Ovary (tissue), 9 donors: ENCODE measurements around the gene COL18A1. TPM values are rescaled to one million over a fixed set of nuclear protein-coding genes. Genes with fewer than 3 reads are reported as not detected.
A peak's percentile ranks its signal among the peaks of the same experiment; 100 is the strongest.

Source experiments
- DNase-seq, 5 donors: peaks; one replicate each; pipeline ENCODE4 v3.0.0-alpha.2; 2019 to 2020
- H3K27ac ChIP-seq, 2 donors: fragments of 200-600 bp; one replicate each; pipeline versions ENCODE4 v1.5.1 to v1.8.0; 2019 to 2022
- H3K27me3 ChIP-seq: fragments of 200-600 bp; one replicate; pipeline ENCODE4 v1.8.0; 2022
- H3K36me3 ChIP-seq: fragments of 200-600 bp; sonication (generic); one replicate; pipeline ENCODE4 v1.5.1; 2019
- H3K4me1 ChIP-seq: one replicate; pipeline ENCODE4 v1.8.1; 2013; ENCODE audit warnings: mild to moderate bottlenecking, moderate library complexity; ENCODE audit not compliant: insufficient read depth
- H3K4me3 ChIP-seq: fragments of 200-600 bp; sonication (generic); one replicate; pipeline ENCODE4 v1.5.1; 2017
- H3K9me3 ChIP-seq, 2 donors: fragments of 200-600 bp in 1 of 2; sonication (generic) in 1 of 2; one replicate each; pipeline versions ENCODE4 v1.5.1 to v1.8.1; 2013 to 2019; ENCODE audit warnings: mild to moderate bottlenecking in 1 of 2, moderate library complexity in 1 of 2
- CTCF ChIP-seq, 3 donors: fragments of 450-650 bp in 2 of 3; fragments of 200-600 bp in 1 of 3; IDR thresholded peaks; one replicate each; pipeline versions ENCODE4 v1.5.1 to v1.8.0; 2016 to 2022; ENCODE audit warnings: antibody characterized with exemption in 3 of 3, mild to moderate bottlenecking in 1 of 3
- EP300 ChIP-seq: sonication (generic); formaldehyde crosslinking; IDR thresholded peaks from one replicate; pipeline ENCODE4 v1.6.1; 2017; ENCODE audit warnings: antibody characterized with exemption
- POLR2A ChIP-seq: fragments of 450-650 bp; IDR thresholded peaks from one replicate; pipeline ENCODE4 v1.6.1; 2017; ENCODE audit warnings: antibody characterized with exemption, mild to moderate bottlenecking, moderate library complexity
- WGBS, 3 donors: extraction: QIAGEN DNeasy Blood & Tissue Kit in 1 of 3; methylation state at CpG; one replicate each; pipeline versions ENCODE4 v1.1.5 to v1.1.7; 2013 to 2017; 5-methylcytosine and 5-hydroxymethylcytosine counted together
- intact Hi-C, 4 donors: fragments of 100-400 bp; cut with DNase I; formaldehyde crosslinking; loops; one replicate each; pipeline versions ENCODE4 v1.11.0 to v1.15.1; 2022 to 2023
- polyA plus RNA-seq, 2 donors: library from polyadenylated mRNA; stranded (reverse); fragments of 200-250 nt in 1 of 2; fragments of 350-450 nt in 1 of 2; fragmentation: Illumina TruSeq in 1 of 2; extraction: RNeasy Lipid Tissue Mini Kit (QIAGEN cat#74804) in 1 of 2; gene quantifications; one replicate each; pipeline ENCODE4 v1.2.3, GENCODE V29; 2013 to 2014
- total RNA-seq, 7 donors: library from RNA; depleted of rRNA in 2 of 7; stranded (reverse); fragments of >200 nt in 2 of 7; fragmentation: NEBNext Ultra II Directional in 3 of 7; extraction: Animal tissue kit (Norgen Biotek cat#: 25700) in 3 of 7; gene quantifications; one replicate each; pipeline versions ENCODE4 v1.1.0 to v1.2.4, GENCODE V29; 2016 to 2023
- donor health status: DM: no; HTN: no; CAD: no; lungs with moderate emphysema.
- donor health status: DM: no; HTN: no; CAD: no.
- donor health status: Bipolar disorder and iron deficiency.
- donor health status: DM: yes; HTN: yes; CAD: no.
- donor health status: DM: no; HTN: no; CAD: no.
- donor health status: DM: yes; HTN: yes; CAD: no.

Gene COL18A1
- total and polyA plus RNA-seq, 9 donors, result 11.1 to 353 (median 268) TPM

DNA sequence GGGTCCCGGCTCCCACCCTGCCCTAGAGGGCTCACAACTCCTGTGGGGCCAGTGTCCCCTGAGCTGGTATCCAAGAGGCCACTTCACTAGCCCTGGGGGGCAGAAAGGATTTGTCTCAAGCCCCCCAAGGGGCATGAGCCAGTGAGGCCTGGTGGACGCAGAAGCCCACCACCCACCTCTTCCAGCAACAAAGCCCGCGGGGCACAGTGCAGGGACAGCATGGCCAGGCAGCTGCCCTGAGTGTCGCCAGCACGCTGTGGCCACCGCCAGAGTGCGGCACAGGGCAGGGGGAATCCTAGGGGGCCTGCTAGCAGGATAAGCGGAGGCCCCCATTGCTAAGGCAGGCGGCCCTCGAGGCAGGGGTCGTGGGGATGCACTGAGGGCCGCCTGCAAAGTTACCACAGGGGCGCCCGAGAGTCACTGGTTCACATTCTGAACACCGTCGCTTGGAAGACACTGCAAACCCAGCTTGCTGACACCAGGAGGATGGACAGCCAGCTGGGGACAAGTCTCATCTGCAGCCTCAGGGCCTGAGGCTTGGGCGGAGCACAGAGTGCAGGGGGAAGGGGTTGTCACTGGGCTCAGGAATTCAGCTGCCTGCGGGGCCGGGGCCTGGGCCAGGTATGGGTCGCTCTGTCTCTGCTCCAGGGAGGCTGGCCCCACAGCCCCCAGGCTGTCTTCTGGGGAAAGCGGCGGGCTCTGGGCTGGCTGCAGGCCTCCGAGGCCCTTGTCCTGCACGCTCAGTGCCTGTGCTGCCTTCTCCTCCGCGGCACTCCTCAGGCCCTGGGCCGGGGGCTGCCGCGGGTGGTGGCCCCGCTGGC is 110.5 kb downstream of the COL18A1 start:
- no peak overlapping the region for H3K27ac ChIP-seq
- intact Hi-C loops, result no loop called here

GRCh38 chr21:45516071-45516670 is 111.2 kb downstream of the COL18A1 start:
- 91 to 94% (median 92%) methylated on average over 19 to 21 of the region's 21 CpGs for WGBS, 3 donors
- Histone ChIP-seq H3K4me1 (no peaks in the 10 kb centered on the region), H3K9me3 (peaks cover 0 to 5% of the 10 kb centered on the region in 2 donors), H3K27me3 (no peaks in the 10 kb centered on the region), H3K4me3 (no peak overlapping the region), H3K27ac (no peak overlapping the region), H3K36me3 (no peaks in the 10 kb centered on the region)
- intact Hi-C loops, result no loop called here
- peak in 4 of 5 donors; percentile 19 to 38 (median 27) for DNase-seq
- no peak for TF ChIP-seq EP300
- no peak for TF ChIP-seq CTCF (IDR thresholded peaks at IDR 0.05)
- TF ChIP-seq POLR2A, result no peak

More for the DNA sequence above, 110.5 kb downstream of the COL18A1 start:
- Histone ChIP-seq H3K9me3 (peaks cover 0 to 1% of the 10 kb centered on the region in 2 donors), H3K4me1 (no peaks in the 10 kb centered on the region), H3K27me3 (no peaks in the 10 kb centered on the region), H3K36me3 (no peaks in the 10 kb centered on the region), H3K4me3 (no peak overlapping the region)
- peak in 4 of 5 donors; percentile 11 to 31 (median 19) for DNase-seq
- TF ChIP-seq CTCF (IDR thresholded peaks at IDR 0.05), result no peak
- TF ChIP-seq POLR2A, result no peak
- WGBS, 3 donors, result 93 to 96% (median 94%) methylated on average over 29 to 31 of the region's 31 CpGs

- Histone ChIP-seq H3K9me3 (peaks cover 0 to 5% of the 10 kb centered on the region in 2 donors), H3K27ac (no peak overlapping the region), H3K4me3 (no peak overlapping the region), H3K36me3 (no peaks in the 10 kb centered on the region), H3K27me3 (no peaks in the 10 kb centered on the region), H3K4me1 (no peaks in the 10 kb centered on the region)
- 88 to 91% (median 91%) methylated on average over 14 of the region's 14 CpGs for WGBS, 3 donors
- intact Hi-C loops, result no loop called here
- no peak for TF ChIP-seq POLR2A
- TF ChIP-seq CTCF (IDR thresholded peaks at IDR 0.05), result no peak
- no peak for TF ChIP-seq EP300
- peak in 1 of 5 donors; percentile 23 for DNase-seq
Measured at GRCh38 chr21:45516671-45517151, 111.7 kb downstream of the COL18A1 start.

GRCh38 chr21:45517249-45518065 is 112.5 kb downstream of the COL18A1 start:
- intact Hi-C loops, result no loop called here
- peak in 3 of 5 donors; percentile 12 to 24 (median 13) for DNase-seq

More at GRCh38 chr21:45517249-45518065, 112.5 kb downstream of the COL18A1 start:
- Histone ChIP-seq H3K4me1 (no peaks in the 10 kb centered on the region), H3K27ac (no peak overlapping the region), H3K4me3 (no peak overlapping the region), H3K27me3 (no peaks in the 10 kb centered on the region), H3K9me3 (peaks cover 0 to 5% of the 10 kb centered on the region in 2 donors), H3K36me3 (no peaks in the 10 kb centered on the region)
- TF ChIP-seq CTCF (IDR thresholded peaks at IDR 0.05) (no peak), EP300 (no peak), POLR2A (no peak)
- WGBS, 3 donors, result 94 to 96% (median 95%) methylated on average over 15 of the region's 15 CpGs
